ENCODE data around the gene AOAH.

AOAH gene

DNA sequence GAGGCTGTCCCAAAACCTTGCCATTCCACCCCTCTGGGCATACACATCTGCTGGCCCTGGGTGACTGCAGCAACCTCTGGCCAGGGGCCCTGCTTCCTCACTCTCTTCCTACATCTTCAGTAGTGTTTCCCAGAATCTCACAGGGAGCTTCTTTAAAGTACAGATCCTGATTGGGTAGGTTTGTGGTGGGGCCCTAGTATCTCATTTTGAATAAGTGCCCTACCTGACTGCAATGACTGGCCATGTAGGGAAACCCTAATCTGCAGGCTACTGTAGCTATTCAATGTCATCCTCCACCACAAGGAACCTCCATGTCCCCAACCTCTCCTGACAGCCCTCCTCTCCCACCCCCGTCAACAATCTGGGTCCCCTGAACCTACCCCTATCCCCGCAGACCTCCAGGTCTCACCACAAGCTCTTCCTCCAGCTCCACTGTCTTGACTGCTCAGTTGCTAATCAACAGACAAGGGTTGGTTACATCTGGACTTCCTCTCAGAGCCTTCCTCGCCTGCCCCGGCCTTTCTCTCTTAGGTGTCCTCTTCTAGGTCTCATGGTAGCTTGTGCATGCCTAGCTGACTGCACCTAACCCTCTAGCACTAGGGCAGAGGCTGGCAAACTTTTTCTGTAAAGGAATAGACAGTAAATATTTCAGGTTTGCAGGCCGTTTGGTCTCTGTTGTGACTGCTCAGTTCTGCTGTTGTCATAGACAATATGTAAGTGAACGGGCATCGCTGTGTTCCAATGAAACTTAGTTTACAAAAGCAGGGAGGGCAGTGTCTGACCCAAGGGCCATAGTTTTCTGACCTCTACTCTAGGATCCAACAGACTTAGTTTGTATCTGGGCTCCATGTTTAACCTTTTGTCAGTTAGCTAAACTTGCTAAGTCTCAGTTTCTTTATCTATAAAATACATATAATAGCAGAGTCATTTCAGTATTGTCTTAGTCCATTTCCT, 121.1 kb downstream of the AOAH start:
- TF ChIP-seq POLR2AphosphoS5 (IDR thresholded peaks at IDR 0.05; ENCODE audit: low read depth, low read length) (no peak), SPI1 (IDR thresholded peaks at IDR 0.05; ENCODE audit: low read depth, low read length) (no peak), TAF1 (IDR thresholded peaks at IDR 0.05; ENCODE audit: low read depth, low read length) (no peak), POU2F2 (IDR thresholded peaks at IDR 0.05; ENCODE audit: low read depth, low read length) (no peak), POLR2A (IDR thresholded peaks at IDR 0.05; ENCODE audit: low read depth, low read length) (no peak), PAX5 (IDR thresholded peaks at IDR 0.05; ENCODE audit: insufficient read depth, low read length, severe bottlenecking) (no peak)
- DNase-seq (ENCODE audit: insufficient read length, low spot score) (no peak), FAIRE-seq (no peak)

DNA sequence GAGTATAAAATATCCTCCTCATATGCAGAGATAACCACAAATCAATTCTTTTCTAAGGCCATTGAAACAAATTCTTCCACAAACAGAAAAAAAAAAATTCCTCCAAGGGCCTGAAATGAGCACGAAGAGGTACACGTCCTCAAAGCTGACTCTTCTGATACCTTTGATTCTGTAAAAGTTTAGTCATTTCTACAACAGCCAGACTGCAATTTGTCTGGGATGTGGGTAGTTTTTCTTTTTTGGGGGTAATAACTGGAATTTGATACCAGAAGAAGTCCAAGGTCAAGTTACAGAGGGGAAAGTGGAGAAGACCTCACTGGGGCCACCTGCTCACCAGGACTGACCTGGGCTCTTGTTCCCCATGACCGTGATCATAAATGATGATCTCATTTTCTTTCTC, 121.8 kb downstream of the AOAH start:
- no peak for FAIRE-seq
- no peak for DNase-seq (ENCODE audit: insufficient read length, low spot score)
- no peak for TF ChIP-seq TAF1 (IDR thresholded peaks at IDR 0.05; ENCODE audit: low read depth, low read length)
- TF ChIP-seq PAX5 (IDR thresholded peaks at IDR 0.05; ENCODE audit: insufficient read depth, low read length, severe bottlenecking): no peak
- no peak for TF ChIP-seq SPI1 (IDR thresholded peaks at IDR 0.05; ENCODE audit: low read depth, low read length)
- TF ChIP-seq POLR2A (IDR thresholded peaks at IDR 0.05; ENCODE audit: low read depth, low read length): no peak
- no peak for TF ChIP-seq POU2F2 (IDR thresholded peaks at IDR 0.05; ENCODE audit: low read depth, low read length)
- TF ChIP-seq POLR2AphosphoS5 (IDR thresholded peaks at IDR 0.05; ENCODE audit: low read depth, low read length): no peak

DNA sequence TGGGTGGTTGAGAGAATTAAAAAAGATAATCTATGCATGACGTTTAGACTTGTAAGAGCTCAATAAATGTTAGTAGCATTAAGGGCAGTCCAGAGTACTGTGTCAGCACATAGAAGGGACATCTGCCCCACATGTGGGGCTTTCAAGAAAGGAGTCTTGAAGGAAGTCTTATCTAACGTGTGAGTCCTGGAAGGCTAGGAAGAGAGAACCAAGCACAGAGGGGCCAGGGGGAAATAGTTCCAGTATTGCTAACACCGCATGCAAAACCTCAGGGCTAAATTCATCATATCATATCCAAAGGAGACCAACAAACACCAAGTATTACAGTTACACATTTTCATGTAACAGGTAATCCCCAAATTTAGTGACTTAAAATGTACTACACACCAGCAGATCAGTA, 122.7 kb downstream of the AOAH start:
- no peak for DNase-seq (ENCODE audit: insufficient read length, low spot score)
- FAIRE-seq: peak; percentile 57
- TF ChIP-seq SPI1 (IDR thresholded peaks at IDR 0.05; ENCODE audit: low read depth, low read length): no peak
- TF ChIP-seq PAX5 (IDR thresholded peaks at IDR 0.05; ENCODE audit: insufficient read depth, low read length, severe bottlenecking): no peak
- TF ChIP-seq POU2F2 (IDR thresholded peaks at IDR 0.05; ENCODE audit: low read depth, low read length): no peak
- no peak for TF ChIP-seq TAF1 (IDR thresholded peaks at IDR 0.05; ENCODE audit: low read depth, low read length)
- TF ChIP-seq POLR2AphosphoS5 (IDR thresholded peaks at IDR 0.05; ENCODE audit: low read depth, low read length): no peak
- TF ChIP-seq POLR2A (IDR thresholded peaks at IDR 0.05; ENCODE audit: low read depth, low read length): no peak

DNA sequence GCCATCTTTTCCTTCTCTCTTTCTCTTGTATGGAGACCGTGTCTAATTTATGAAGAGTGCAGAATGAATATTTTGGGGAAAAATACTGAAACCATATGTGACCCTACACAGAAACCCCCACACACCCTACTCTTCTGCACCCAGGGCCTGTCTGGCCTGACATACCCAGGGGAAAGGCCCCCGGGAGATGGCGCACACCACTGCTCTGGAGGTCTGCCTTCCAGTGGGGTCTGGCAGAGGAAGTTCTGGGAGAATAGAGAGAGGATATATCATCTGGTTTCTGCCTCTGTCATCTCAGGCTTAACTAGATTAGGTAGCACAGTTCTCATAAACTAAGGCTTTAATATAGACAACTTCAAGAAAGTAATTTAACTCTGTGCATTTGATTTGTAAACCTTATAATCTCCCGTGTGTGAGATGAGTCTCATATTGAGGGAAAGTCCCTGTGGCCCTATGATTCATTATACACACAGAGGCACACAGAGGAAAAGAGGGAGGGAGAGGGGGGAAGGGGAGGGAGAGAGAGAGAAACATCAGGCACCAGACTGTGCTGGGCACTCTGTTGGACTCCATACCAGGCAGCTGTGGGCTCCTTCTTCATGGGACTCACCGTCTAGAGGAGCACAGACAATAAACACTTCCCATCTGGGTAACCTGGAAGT, 123.3 kb downstream of the AOAH start:
- FAIRE-seq (no peak), DNase-seq (ENCODE audit: insufficient read length, low spot score) (no peak)
- TF ChIP-seq POLR2A (IDR thresholded peaks at IDR 0.05; ENCODE audit: low read depth, low read length) (no peak), TAF1 (IDR thresholded peaks at IDR 0.05; ENCODE audit: low read depth, low read length) (no peak), PAX5 (IDR thresholded peaks at IDR 0.05; ENCODE audit: insufficient read depth, low read length, severe bottlenecking) (no peak)

DNA sequence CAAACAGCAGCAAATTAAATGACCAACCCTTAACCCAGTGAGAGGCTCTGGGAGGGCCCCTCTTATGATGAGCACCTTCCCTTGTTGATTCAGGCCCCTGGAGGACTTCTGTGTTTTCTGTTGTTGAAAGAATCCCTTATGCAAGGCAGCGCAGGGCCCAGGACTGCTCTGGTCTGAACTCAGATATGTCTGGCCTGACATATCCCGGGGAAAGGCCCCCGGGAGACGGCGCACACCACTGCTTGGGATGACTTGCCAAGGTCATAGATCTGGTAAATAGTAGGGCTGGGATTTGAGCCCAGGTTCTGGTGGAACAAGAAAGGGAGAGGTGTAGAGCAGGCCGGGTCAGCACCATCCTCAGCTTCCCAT, 124.0 kb downstream of the AOAH start:
- TF ChIP-seq PAX5 (IDR thresholded peaks at IDR 0.05; ENCODE audit: insufficient read depth, low read length, severe bottlenecking) (no peak), SPI1 (IDR thresholded peaks at IDR 0.05; ENCODE audit: low read depth, low read length) (no peak), TAF1 (IDR thresholded peaks at IDR 0.05; ENCODE audit: low read depth, low read length) (no peak), POU2F2 (IDR thresholded peaks at IDR 0.05; ENCODE audit: low read depth, low read length) (no peak), POLR2A (IDR thresholded peaks at IDR 0.05; ENCODE audit: low read depth, low read length) (no peak), POLR2AphosphoS5 (IDR thresholded peaks at IDR 0.05; ENCODE audit: low read depth, low read length) (no peak)
- no peak for DNase-seq (ENCODE audit: insufficient read length, low spot score)
- FAIRE-seq: no peak

DNA sequence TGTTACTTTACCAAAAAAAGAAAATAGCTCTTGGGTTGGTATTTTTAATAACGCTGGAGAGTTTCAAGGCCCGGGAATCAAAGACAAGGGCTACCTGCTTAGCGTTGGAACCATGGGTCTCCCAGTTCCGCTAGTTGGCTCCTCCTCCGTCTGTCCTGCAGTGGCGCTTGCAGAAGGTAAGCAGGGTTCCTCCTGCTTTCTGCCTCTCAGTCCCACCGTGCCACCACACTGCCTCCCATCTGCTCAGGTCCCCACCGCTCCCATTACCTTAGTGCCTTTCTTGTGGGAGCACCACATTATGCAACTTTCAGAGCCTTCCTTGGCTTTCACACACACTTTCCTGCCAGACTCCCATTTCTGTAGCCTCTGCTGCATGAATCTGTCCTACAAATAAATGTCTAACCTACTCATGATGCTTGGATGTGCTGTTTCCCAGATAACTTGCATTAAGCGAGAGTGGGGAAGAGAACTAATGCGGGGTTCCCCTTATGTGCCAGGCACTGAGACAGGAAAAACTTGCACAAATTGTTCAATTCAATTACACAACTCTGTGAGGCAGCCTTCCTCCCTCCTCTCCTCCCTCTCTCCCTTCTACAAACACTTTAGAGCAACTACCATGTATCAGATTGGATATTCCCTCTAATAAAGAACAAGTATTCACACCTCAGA, 124.5 kb downstream of the AOAH start:
- no peak for FAIRE-seq
- TF ChIP-seq POLR2A (IDR thresholded peaks at IDR 0.05; ENCODE audit: low read depth, low read length): no peak
- no peak for TF ChIP-seq SPI1 (IDR thresholded peaks at IDR 0.05; ENCODE audit: low read depth, low read length)
- no peak for DNase-seq (ENCODE audit: insufficient read length, low spot score)

DNA sequence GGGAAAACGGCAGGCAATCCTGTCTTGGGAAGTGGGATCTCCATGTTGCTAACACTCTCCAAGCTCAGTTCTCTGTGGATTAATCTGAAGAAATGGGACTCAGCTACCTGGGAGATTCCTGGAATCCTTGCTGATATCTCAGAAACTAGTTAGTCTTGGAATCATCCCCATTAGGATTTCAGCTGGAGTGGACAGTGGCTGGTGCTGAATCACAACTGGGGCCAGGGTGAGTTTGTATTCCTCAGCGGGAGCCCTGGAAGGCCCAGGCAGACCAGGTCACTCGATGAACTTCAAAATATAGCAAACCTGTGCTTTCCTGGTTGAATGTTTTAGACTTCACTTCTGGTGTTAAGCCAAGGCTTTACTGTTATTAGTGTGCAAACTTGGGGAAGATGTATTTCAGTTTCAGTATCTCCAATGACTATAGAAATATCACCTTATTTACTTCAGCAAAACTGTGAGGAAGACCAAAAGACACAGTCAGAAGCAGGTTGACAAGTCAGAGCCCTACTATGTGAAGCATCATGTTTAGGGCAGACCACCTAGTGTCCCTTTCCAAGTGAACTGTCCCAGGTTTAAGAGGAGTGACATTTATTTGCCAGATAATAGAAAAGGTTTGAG, 126.1 kb downstream of the AOAH start:
- DNase-seq (ENCODE audit: insufficient read length, low spot score): no peak
- TF ChIP-seq SPI1 (IDR thresholded peaks at IDR 0.05; ENCODE audit: low read depth, low read length) (no peak), POLR2AphosphoS5 (IDR thresholded peaks at IDR 0.05; ENCODE audit: low read depth, low read length) (no peak), POU2F2 (IDR thresholded peaks at IDR 0.05; ENCODE audit: low read depth, low read length) (no peak), TAF1 (IDR thresholded peaks at IDR 0.05; ENCODE audit: low read depth, low read length) (no peak), POLR2A (IDR thresholded peaks at IDR 0.05; ENCODE audit: low read depth, low read length) (no peak), PAX5 (IDR thresholded peaks at IDR 0.05; ENCODE audit: insufficient read depth, low read length, severe bottlenecking) (no peak)
- FAIRE-seq: no peak

DNA sequence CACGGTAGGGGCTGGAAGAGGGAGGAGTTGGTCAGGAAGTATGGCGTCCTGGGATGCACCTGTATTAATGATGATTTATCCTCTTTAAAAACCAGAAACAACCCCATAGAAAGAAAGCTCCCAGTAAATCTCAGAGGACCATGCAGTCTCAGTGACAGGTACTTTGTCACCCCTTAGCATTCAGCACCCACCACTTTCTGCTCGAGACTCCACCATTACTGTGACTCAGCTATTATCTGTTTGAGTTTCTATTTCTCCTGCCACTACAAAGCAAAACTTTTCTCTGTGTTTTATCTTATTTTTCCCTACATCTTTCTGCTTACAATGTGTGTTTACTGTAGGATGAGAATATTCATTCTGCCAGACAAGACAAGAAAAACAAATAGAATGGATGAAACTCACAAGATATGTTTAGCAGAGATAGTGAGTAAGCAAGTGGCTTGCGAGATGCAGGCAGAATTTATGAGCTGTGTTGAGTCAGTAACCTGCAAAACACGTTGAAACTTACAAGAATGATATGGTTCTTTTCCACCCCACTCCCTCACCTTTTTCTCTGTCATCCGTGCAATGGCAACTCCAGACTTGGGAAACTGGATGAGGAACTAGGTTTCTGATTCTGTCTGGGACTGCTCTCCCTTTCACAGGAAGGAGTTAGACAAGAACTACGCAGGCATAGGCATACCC, 127.1 kb downstream of the AOAH start:
- DNase-seq (ENCODE audit: insufficient read length, low spot score): no peak
- no peak for FAIRE-seq
- no peak for TF ChIP-seq PAX5 (IDR thresholded peaks at IDR 0.05; ENCODE audit: insufficient read depth, low read length, severe bottlenecking)
- TF ChIP-seq SPI1 (IDR thresholded peaks at IDR 0.05; ENCODE audit: low read depth, low read length): no peak
- no peak for TF ChIP-seq TAF1 (IDR thresholded peaks at IDR 0.05; ENCODE audit: low read depth, low read length)
- no peak for TF ChIP-seq POU2F2 (IDR thresholded peaks at IDR 0.05; ENCODE audit: low read depth, low read length)
- no peak for TF ChIP-seq POLR2AphosphoS5 (IDR thresholded peaks at IDR 0.05; ENCODE audit: low read depth, low read length)
- no peak for TF ChIP-seq POLR2A (IDR thresholded peaks at IDR 0.05; ENCODE audit: low read depth, low read length)
